HG02870 (cell line): Measurements from ENCODE around the gene SPOCK2.
"Not testable (repeated sequence)": the region's sequence is repeated elsewhere in the genome, so short reads cannot be mapped to it uniquely, and the experiment has no call there.

Experiments
- ATAC-seq: cut with Tn5 transposase; IDR thresholded peaks from one replicate; pipeline ENCODE4 v1.9.1; 2021; ENCODE audit warnings: mild to moderate bottlenecking, moderate library complexity; ENCODE audit not compliant: unreplicated experiment

The SPOCK2 gene

DNA sequence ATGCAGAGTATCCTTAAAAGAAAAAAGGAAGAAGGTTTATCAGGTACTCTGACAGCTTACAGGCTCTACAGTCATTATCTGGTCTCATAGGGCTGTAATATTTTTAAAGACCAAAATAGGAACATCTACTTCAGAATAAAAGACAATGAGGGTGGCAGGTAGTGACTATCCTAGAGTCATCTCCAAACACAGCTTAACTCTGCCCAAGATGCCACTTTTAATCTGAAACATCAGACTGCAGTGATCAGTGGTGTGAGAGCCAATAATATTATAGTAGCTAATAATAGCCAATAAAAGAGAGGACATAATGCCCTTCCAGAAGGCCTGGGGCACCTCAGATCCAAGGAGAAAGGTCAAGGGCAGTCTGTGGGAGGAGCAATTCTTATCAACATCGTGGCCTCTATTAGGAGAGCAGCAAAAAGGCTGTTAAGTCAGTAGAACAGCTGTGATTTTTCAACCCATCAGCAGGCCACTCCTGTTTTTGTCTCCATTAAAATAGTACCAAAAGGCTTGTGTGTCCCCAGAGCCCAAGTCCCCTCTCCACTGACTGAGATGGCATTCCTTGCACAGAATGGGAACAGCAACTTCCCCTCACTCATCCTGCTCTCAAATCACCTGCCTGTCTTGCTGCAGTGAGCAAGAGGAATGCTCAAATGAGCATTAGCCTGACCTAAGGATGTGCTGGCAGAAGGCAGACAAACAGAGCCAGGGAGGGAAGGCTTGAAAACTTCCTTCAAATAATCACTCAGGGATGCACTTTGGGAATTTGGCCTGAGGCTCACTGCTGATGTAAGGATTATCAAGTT is 20.7 kb upstream of the SPOCK2 start:
- ATAC-seq = no peak

DNA sequence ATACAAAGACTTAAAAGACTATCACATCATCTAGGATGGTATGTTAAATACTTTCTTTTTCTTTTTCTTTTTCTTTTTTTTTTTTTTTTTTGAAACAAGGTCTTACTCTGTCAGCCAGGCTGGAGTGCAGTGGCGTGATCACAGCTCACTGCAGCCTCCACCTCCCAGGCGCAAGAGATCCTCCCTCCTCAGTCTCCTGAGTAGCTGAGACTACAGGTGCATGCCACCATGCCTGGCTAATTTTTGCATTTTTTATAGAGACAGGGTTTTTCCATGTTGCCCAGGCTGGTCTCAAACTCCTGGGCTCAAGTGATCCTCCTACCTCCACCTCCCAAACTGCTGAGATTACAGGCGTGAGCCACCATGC is 19.6 kb upstream of the SPOCK2 start:
- not testable (repeated sequence) for ATAC-seq

DNA sequence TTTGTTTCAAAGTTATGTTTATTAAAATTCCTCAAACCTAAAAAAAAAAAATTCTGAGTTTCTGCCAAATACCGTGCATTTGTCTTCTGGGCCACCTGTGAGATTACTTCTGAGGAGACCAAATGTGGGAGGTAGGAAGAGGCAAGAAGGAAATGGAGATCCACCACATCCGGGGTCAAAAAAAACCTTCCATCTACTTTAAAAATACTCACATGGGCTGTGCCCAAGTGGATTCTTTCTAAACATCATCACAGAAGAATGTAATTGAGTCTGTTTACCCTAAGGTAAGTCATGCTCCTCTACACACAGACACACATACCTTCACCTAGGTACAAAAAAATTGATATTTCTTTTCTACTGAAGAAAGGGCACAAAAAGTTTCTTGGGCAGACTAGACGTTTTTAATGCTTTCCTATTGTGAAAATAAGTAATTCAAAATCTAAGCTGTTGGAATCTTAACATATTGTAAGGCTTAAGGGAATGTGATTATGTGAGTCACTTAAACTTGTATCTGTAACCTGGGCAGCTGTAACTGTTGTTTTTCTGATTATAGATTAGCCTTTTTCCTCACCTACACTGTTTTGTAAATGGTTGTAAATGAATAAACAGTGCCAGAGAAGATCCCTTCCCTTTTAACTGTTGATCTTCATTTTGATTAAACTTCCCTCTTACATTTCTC is 19.1 kb upstream of the SPOCK2 start:
- ATAC-seq = no peak

DNA sequence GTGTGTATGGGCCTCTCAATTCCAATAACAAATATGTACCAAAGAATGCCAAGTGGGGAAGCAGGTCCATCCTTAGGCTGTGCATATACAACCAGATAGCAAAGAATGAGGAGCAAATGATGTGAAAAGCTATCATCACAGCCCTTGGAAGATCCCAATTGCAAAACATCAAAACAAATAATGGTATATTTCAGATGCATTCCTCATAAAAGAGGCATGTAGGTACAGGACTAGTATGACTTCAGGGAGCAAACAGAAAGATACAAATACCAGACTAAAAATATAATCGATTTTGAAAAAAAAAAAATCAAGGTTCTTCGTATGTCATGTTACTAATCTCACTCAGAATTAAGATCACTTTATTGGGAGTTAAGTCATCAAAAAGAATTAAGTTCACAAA is 18.5 kb upstream of the SPOCK2 start:
- ATAC-seq = no peak

DNA sequence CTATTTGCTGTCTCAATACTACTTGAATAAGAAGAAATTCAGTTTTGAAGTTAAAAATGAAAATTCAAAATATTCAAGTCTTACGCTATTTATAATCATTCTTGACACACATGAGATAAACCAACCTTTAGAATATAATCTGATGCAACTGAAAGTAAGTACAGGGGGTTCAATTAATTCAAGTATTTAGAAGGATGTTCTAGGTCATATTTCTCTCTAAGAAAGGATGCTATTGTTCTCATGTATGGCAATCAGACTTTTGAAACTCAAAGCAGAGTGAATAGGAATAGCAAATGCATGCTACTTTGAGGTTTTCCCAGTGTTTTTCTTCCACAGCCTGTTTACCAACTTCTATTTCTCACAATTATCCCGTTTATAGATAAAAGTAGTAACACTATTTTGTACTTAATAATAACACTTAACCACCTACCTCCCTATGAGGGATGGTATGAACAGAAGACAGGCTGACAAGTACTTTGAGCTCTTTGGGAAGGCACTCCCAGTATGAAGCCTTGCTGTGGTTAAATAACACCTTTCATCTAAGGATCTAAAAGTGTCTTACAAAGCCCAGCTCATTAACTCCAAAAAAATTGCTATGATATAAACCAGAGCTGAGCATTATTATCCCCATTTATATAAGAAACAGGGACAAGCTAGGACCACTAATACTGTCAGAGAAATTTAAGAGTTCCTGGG is 18.0 kb upstream of the SPOCK2 start:
- ATAC-seq = no peak

DNA sequence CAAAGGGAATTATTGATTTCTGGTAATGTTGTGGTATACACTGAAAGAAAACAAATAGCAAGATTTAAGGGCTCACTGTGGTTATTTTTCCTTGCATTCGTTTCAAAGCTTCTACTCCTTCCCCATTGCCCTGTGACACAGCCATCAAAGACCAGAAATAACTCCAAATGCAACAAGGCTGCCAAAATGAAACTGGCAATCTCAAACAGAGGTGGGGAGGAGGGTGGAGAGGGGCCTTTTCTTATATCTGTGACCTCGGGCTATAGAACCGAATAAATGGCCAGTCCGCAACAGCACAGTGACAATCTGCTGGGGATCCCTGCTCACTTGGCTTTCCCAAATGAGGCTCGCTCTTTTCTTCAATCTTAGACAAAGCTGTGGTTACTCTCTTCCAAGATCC is 17.4 kb upstream of the SPOCK2 start:
- no peak for ATAC-seq

DNA sequence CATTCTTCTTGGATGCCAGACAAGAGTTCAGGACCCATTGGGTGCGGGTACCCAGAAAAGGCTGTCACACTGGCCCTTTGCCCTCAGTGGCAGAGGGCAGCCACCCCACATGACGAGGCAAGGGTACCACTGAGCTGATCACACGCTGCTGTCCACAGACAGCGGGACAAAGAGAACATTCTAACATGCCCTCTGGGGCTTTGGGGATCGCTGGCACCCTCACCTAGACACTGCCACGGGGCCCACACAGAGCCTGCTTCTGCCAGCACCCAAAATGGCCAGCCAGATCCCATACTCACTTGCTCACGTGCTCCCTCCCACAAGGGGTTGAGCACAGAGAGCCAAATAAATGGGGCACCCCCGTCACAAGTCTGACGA is 16.7 kb upstream of the SPOCK2 start:
- no peak for ATAC-seq

DNA sequence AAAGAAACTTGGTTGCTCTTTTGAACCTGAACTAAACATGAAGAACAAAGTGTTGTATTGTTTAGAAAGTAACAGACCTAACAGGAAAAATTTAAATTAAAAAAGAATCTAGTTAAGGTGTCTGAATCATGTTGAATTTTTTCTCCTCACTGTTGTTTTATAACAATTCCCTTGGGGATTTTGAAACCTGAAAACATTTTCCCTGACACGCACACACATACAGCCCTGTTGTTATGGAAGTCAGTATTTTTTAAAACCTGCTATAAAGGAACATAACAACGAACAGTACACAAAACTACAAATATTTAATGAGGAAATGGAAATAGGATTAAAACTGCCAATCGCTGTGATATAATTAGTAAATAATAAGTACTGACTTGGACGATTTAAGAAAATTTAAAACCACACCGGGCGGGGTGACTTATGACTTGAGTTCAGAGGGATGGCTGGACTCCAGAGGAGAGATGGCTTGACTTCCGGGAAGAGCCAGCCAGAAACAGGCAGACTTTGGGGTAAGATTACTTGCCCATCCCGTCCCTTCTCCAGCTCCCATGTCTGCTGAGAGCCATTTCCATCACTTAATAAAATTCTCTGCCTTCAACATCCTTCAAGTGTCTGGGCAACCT is 16.2 kb upstream of the SPOCK2 start:
- no peak for ATAC-seq

DNA sequence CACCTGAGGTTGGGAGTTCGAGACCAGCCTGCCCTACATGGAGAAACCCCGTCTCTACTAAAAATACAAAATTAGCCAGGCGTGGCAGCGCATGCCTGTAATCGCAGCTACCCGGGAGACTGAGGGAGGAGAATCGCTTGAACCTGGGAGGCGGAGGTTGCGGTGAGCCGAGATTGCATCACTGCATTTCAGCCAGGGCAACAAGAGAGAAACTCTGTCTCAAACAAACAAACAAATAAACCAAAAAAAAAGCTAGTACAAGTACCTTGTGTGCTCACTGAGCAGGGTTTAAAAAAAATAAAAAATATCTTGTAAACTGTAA is 11.2 kb upstream of the SPOCK2 start:
- ATAC-seq = no peak

DNA sequence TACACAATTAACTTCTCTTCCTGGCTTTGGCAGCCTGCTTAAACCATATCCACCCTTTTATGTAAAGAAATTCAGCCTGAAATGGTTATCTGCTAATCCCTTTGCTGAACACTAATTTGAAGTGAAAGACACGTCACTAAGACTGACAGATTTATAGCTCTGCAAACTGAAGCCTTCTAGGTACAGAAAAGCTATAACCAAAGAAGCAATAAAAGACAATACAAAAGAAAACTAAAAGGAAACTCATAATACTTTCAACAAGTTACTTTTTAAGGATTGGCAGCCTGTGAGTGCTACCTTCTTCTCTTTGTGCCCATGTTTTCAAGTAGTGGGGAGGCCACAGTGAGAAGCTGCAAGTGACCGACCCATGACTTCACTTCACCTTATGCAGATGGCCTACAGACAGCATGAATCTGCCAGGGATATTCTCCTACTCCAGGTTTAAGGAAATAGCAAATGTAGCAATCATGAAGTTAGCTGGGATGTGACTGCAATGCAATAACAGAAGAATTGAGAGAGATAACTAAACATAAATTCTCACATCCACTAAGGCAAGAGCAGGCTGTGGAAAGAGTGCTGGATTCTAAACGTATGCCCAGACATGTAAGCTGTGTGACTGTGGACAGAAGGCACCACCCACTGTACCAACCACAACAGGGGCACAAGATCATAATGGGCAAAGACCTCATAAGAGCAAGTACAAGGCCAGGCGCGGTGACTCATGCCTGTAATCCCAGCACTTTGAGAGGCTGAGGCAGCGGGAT is 10.7 kb upstream of the SPOCK2 start:
- ATAC-seq = no peak

DNA sequence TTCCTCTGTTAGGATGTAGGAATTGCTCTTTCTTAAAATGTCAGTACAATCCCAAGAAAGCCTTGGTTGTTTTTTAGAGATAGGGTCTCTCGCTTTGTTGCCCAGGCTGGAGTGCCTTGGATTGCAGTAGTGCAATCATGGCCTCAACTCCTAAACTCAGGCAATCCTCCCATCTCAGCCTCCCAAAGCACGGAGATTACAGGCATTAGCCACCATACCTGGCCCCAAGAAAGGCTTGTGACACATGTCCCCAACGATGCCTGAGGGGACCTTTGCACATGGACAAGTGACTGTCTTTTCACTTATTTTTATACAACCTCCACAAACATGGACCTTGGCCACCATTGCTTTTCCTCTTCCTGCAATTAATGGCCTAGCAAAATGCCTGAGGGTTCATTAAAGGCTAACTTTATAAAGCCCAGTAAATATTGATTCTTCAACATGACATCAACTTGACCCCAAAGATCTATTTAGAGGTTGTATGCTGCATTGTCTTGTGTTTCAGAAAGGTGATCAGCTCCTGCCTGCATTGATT is 10.0 kb upstream of the SPOCK2 start:
- no peak for ATAC-seq

DNA sequence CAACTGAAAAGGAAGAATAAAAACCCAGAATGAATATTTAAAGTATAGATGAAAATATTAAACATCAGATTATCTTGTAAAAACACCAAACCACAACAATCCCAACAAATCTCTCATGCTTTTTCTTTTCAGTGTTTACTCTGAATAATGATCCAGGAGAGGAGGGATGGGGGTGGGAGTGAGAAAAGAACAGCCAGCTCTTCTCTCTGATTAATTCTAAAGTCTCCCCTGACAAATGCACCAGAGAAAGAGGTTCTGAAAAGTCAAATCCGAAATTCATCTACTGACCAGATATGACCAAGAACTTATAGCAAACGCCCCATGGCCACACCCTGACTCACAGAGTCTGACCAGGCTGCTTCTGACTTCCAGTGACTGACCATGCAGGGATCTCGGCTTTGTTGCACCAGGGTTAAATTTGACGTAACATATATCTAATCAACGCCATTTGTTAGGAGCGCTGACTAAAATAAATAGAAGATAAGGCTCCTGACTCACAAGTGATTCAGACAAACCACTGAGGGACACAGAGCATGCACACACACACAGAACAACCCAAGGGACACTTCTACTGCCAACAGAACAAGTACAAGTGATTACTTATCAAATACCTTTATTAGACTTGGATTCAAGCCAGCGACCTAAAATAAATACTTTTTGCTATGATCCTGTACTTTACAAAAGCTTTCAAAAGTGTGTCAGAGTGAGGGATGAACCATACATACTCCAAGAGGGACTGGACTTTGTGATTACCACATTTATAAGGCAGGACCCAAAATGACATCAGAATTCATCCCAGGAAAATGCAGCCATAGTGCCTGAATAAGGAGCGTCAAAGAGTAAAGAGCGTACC is 9.3 kb upstream of the SPOCK2 start:
- ATAC-seq = no peak

DNA sequence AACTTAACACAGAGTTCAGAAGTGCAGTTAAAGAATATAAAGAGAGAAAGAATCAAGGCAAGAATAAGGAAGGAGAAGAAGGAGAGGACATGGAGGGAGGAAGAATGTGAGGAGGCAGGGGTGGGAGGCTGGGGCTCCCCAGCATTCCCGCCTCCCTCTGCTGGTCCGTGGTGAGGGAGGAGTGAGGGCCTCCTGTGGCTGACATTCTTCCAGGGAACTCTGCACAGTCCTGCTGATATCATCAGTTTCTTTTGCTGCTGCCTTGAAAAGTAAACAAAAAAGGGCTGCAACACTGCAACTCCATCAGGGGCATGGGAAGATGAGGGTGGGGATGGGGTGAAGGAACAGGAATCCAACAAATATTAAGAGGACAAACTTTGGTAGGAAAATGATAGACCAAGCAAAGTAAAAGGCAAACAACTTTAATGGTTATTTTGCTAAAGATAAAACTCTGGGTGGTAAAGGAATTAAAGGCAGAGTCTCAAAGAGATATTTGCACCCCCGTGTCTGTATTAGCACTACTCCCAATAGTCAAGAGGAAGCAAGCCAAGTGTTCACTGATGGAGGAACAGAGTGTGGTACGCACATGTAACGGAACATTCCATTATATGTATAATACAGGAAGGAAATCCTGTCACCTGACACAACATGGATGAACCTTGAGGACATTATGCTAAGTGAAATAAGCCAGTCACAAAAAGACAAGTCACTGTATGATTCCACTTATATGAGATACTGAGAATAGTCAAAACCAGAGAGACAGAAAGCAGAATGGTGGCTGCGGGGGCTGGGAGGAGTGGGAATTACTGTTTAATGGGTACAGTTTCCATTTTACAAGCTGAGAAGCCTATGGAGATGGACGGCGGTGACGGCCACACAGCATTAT is 8.0 kb upstream of the SPOCK2 start:
- ATAC-seq = no peak

DNA sequence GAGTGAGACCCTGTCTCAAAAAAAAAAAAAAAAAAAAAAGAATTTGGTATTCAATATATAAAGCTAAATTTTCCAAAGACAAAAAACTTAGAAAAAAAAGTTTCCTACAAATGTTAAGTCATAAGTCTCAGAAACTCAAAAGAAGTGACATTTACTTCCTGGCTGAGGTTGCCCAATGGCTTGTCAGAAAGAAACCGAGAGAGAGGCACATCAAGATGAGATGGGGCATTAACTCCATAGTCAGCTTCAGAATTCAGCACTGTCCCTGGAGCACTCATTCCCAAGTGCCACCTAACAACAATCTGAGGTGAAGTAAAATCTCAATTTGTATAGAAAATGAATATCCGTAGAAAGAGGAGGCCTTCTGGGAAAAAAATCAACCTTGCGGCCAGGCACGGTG is 6.8 kb upstream of the SPOCK2 start:
- no peak for ATAC-seq

DNA sequence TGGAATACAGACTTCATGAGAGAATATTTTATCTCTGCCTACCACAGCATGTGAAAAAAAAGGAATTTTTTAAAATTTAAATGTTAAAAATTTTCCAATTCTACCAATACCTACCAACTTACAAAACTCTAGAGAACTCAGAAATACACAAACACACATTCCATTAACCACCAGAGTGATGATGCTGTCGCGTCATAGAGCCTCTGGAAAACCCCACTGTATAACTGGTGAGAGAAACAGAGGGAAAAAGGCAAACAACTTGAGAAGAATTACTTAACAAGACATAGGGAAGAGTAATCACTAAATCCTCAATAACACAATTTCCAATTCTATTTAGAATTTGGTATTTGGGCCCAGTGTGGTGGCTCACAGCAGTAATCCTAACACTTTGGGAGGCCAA is 6.2 kb upstream of the SPOCK2 start:
- no peak for ATAC-seq

DNA sequence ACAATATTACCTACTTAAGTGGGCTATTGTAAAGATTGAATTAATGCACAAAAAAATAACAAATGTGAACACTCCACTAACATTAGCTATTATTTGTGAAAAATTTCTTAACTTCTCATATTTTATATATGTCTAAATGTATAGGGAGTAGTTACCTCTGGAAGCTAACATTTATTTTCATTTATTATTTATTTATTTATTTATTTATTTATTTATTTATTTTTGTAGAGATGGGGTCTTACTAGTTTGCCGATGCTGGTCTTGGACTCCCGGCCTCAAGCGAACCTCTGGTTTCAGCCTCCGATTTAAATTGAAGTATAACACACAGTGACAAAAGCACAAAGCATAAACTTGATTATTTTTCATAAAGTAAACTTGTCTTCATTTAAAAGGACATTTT is 5.1 kb upstream of the SPOCK2 start:
- ATAC-seq = no peak

DNA sequence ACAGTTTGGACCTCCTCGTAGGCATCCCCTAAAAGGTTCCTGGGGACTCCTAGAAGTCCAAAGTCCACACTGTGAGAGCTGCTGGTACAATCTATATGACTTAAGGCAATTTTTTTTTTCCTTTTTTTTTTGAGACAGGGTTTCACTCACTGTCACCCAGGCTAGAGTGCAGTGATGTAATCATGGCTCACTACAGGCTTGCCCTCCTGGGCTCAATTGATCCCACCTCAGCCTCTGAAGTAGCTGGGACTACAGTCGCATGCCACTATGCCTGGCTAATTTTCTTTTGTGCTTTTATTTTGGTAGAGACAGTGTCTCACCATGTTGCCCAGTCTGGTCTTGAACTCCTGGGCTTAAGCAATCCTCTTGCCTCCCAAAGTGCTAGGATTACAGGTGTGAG is 4.6 kb upstream of the SPOCK2 start:
- ATAC-seq = no peak

DNA sequence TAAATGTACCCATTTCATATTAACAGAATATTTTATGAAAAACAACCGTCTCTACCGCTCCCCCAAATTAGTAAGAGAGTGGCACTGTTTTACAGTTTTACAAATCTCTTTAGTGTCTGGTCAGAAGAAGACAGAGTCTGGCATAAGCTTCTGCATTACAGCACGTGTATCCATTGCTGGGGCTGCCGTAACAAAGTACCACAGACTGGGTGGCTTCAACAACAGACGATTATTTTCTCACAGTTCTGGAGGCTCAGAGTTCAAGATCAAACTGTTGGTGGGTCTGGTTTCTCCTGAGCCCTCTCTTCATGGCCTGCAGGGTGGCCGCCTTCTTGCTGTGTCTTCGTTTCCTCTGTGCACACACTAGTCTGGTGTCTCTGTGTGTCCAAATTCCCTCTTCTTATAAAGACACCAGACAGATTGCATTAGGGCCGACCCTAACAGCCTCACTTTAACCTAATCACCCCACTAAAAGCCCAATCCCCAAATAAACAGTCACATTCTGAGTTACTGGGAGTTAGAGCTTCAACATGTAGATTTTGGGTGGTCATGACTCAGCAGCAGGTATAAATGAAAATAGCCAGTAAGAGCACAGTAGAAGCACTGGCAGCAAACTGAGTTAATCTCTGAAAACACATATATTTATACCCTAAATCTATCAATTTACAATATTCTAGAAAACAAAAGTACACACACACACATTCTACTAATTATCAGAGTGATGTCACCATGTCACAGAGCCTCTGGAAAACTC is 4.0 kb upstream of the SPOCK2 start:
- no peak for ATAC-seq
